GM19438 (cell line): ENCODE results near the gene ENTPD2.
"Not testable (repeated sequence)": the region's sequence is repeated elsewhere in the genome, so short reads cannot be mapped to it uniquely, and the experiment has no call there.

ENCODE experiments used
- ATAC-seq: cut with Tn5 transposase; IDR thresholded peaks from one replicate; pipeline ENCODE4 v1.9.1; 2021; ENCODE audit warnings: low read depth; ENCODE audit not compliant: unreplicated experiment

Gene ENTPD2

GRCh38 chr9:137048655-137049543 lies 5.0 kb downstream of the ENTPD2 start:
- ATAC-seq, result no peak

GRCh38 chr9:137046088-137046787 lies 7.6 kb downstream of the ENTPD2 start, which contains the start of gene NPDC1:
Gene NPDC1, minus strand, starts transcription at chr9:137046177. Its CDS starts 188 bp downstream, at chr9:137045989.
- ATAC-seq, result no peak

- no peak for ATAC-seq
Observed at GRCh38 chr9:137045294-137046087, 8.4 kb downstream of the ENTPD2 start.

GRCh38 chr9:137044502-137045177 lies 9.2 kb downstream of the ENTPD2 start:
- ATAC-seq, result no peak

- no peak for ATAC-seq
Observed at GRCh38 chr9:137044037-137044436, 9.8 kb downstream of the ENTPD2 start.

GRCh38 chr9:137042751-137043727 lies 10.8 kb downstream of the ENTPD2 start:
- ATAC-seq, result no peak

GRCh38 chr9:137041124-137041523 lies 12.7 kb downstream of the ENTPD2 start:
- no peak for ATAC-seq

GRCh38 chr9:137040568-137040967 lies 13.3 kb downstream of the ENTPD2 start:
- no peak for ATAC-seq

- no peak for ATAC-seq
Observed at GRCh38 chr9:137039611-137040366, 14.1 kb downstream of the ENTPD2 start.

- ATAC-seq, result no peak
Observed at GRCh38 chr9:137038916-137039315, 14.9 kb downstream of the ENTPD2 start.

- ATAC-seq, result no peak
Observed at GRCh38 chr9:137037483-137037882, 16.4 kb downstream of the ENTPD2 start.

GRCh38 chr9:137037035-137037434 lies 16.8 kb downstream of the ENTPD2 start:
- no peak for ATAC-seq

- ATAC-seq, result no peak
Observed at GRCh38 chr9:137035937-137036336, 17.9 kb downstream of the ENTPD2 start.

- no peak for ATAC-seq
Observed at GRCh38 chr9:137035507-137035834, 18.4 kb downstream of the ENTPD2 start.

GRCh38 chr9:137034709-137035506 lies 19.0 kb downstream of the ENTPD2 start:
- ATAC-seq, result peak; percentile 50

GRCh38 chr9:137034039-137034708 lies 19.7 kb downstream of the ENTPD2 start:
- no peak for ATAC-seq

GRCh38 chr9:137033481-137033880 lies 20.4 kb downstream of the ENTPD2 start:
- not testable (repeated sequence) for ATAC-seq
